GM10248 (cell line): ENCODE measurements around the gene MAPK8IP2.

Experiments used
- CTCF ChIA-PET: fragments of 300-600 bp; sonication (Branson Sonifier 250); formaldehyde crosslinking; extraction: SDS; loops from one replicate; lab custom pipeline; 2021; ENCODE audit warnings: antibody characterized with exemption; lab: Yijun Ruan, JAX
- POLR2A ChIA-PET: fragments of 350-650 bp; sonication (Branson Sonifier 250); formaldehyde crosslinking; extraction: SDS; loops from one replicate; lab custom pipeline; 2020; ENCODE audit warnings: antibody characterized with exemption; lab: Yijun Ruan, JAX
- DNase-seq: peaks from one replicate; pipeline ENCODE4 v3.0.0; 2012; ENCODE audit errors: extremely low spot score
- TF ChIP-seq, protein P1 (sequence below): IDR thresholded peaks from 2 replicates; pipeline ENCODE4 v1.5.1; 2012; ENCODE audit warnings: mild to moderate bottlenecking, low read depth; ENCODE audit errors: extremely low read depth, missing control alignments, control extremely low read depth

Gene MAPK8IP2

DNA sequence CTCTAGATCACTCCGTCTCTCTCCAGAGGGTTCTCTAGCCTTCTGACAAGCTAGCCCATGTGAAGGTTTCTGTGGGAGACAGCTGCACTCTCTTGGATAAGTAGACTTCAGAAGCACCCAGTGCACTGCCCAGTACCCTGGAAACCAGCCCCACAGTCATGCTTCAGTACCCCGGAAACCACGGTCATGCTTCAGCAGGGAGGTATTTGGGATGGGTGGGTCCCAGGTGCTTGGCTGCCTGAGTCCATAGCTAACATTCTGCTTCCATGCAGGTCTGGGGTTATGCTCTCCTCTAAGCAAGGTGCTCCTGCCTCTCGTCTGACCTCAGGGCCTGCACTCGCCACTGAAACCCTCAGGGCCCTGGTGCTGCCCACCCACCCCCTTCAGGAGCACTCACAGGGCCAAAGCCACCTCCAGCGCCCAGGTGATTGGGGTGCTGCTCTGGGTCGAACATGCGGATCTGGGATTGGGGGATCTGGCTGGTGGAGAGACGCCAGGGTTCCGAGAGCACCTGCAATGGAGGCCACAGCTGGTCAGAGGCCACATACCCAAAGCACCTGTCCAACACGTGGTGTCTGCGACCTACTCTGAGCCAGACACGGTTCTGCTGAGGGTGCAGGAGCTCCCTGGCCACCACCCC is 30.6 kb upstream of the MAPK8IP2 start:
- POLR2A ChIA-PET: interaction anchor here (1.1 kb wide), 1 partner anchor 45 kb away, joined by 3 read pairs; the partner anchor contains the start of gene SCO2

DNA sequence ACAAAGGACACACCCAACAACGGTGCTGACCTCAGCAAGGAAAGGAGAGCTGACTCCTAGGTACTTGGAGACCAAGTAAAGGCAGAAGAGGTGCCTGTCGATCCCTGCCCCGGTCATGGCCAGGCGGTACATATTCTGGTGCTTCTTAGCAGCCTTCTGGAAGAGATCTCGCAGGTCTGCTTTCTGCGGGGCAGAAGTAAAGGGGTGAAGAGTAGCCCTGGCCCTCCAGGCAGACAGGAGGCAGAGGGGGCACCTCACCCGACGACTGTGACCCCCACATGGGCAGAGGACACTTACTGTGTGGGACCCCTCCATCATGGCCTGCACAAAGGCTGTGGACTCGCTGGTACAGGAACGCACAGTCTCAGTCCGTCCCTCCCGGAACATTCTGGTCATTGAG is 29.7 kb upstream of the MAPK8IP2 start:
- DNase-seq: no peak
- ChIA-PET POLR2A (no interaction called here), CTCF (interaction anchor here (1.0 to 2.8 kb wide), 4 partner anchors 8 to 22 kb away, joined by 3 to 25 read pairs (median 4); partner anchors contain the start of gene SYCE3)
- TF ChIP-seq, protein P1, sequence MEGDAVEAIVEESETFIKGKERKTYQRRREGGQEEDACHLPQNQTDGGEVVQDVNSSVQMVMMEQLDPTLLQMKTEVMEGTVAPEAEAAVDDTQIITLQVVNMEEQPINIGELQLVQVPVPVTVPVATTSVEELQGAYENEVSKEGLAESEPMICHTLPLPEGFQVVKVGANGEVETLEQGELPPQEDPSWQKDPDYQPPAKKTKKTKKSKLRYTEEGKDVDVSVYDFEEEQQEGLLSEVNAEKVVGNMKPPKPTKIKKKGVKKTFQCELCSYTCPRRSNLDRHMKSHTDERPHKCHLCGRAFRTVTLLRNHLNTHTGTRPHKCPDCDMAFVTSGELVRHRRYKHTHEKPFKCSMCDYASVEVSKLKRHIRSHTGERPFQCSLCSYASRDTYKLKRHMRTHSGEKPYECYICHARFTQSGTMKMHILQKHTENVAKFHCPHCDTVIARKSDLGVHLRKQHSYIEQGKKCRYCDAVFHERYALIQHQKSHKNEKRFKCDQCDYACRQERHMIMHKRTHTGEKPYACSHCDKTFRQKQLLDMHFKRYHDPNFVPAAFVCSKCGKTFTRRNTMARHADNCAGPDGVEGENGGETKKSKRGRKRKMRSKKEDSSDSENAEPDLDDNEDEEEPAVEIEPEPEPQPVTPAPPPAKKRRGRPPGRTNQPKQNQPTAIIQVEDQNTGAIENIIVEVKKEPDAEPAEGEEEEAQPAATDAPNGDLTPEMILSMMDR: no peak

More for the DNA sequence above, 30.6 kb upstream of the MAPK8IP2 start:
- TF ChIP-seq, protein P1: no peak
- no peak for DNase-seq
- CTCF ChIA-PET: interaction anchor here (1.0 to 1.7 kb wide), 4 partner anchors 9 to 51 kb away, joined by 3 to 6 read pairs (median 4); no protein-coding TSS in a partner anchor

DNA sequence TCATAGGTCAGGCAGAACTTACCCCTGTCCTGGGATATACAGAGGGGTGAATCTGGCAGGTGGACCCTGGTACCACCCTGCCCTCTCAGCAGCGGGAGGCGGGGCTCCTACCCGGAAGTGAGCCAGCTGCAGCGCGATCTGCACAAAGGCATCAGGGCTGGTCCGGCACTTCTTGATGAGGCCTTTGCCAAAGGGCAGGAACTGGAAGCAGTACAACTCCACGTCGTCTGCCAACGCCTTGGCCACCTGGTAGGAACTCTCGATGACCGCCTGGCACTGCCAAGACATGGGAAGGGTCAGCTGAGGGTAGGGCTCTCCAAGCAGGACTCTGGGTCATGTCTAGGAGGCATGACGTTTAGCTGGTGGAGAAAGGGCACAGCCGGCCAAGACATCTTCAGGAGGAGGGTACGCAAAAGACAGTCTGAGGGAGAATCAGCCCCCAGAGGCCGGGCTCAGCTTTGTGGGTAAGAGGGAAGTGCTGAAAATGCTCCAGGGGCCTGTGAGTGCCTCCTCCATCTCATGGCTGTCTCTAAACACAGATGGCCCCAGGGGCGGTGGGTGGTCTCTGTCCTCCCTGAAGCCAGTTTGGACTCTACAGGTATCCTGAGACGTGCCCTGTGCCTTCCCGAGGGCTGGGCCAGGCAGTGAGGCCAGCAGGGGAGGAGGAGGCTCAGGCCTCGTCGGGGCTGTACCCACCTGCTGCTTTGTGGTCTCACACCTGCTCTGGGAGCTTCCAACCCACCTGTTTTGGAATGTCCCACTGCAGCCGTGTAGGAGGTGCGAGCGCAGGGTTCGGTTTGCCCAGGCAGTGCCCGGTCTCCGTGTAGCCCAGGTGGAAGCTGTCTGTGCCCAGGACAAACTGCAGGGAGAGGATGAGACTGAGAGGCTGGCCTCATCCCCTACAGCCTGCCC is 29.1 kb upstream of the MAPK8IP2 start:
- CTCF ChIA-PET: interaction anchor here (0.9 to 2.8 kb wide), 4 partner anchors 8 to 49 kb away, joined by 4 to 25 read pairs (median 6); partner anchors contain the start of genes SCO2 and SYCE3
- TF ChIP-seq, protein P1: no peak
- POLR2A ChIA-PET: no interaction called here
- DNase-seq: no peak

DNA sequence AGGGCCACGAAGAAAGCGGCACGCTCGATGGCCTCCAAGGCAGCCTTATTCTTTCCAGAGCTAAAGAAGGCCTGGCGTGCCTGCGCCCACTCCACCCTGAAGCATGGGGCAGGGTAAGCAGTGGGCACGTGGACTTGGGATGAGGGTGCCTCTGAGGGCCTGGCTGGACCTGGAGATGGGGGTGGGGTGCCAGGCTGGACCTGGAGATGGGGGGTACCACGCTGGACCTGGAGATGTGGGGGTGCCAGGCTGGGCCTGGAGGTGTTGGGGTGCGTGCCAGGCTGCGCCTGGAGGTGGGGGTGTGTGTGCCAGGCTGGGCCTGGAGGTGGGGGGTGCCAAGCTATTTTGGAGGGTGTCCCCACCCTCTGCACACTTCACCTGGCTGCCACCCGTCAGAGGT is 27.6 kb upstream of the MAPK8IP2 start:
- ChIA-PET CTCF (interaction anchor here (1.0 to 2.8 kb wide), 6 partner anchors 10 to 64 kb away, joined by 3 to 25 read pairs (median 3); partner anchors contain the start of genes SCO2 and SYCE3), POLR2A (no interaction called here)
- no peak for DNase-seq
- TF ChIP-seq, protein P1: no peak

DNA sequence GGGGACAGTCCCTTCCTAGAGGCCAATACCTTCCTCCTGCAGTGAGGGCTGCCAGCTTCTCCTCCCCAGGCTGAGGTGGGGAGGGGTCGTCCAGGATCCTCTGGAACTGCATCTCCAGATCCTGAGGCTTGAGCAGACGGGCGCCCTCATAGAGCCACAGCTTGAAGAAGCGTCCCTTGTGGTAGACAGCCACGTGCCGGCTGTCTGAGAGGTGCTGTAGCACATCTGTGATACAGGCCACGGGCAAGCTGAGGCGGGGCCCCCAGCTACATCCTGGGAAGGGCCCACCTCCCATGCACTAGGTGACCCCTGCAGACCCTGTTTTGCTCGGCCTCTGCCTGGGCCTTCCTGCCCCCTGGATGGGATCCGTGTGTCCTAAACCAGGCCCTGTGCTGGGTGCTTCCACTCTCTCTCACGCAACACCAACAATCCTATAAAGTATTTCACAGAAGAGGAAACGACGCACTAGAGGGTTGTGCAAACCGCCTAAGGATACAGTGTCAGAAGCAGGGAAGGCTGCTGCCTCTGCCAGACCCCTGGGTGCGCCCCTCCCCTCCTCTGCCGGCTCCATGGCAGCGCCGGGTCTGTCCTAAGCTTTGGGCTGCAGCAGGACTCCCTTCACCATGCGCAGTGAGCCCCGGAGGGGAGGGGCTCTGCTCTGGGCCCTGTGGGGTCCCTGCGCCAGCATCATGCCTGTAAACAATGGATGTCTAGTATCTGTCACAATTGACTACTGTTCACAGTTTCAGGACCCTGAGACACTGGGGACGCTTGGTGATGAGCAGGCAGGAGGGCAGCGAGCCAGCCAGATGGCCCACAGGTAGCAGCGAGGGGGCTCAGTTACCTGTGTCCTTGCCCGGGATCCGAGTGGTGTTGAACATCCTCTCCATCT is 26.9 kb upstream of the MAPK8IP2 start:
- TF ChIP-seq, protein P1: no peak
- ChIA-PET POLR2A (no interaction called here), CTCF (interaction anchor here (1.0 to 5.6 kb wide), 6 partner anchors 10 to 65 kb away, joined by 3 to 43 read pairs (median 3); partner anchors contain the start of gene SYCE3)
- DNase-seq: no peak
